ENCODE data around the gene SLC5A12.

GRCh38 chr11:26767060-26767459, 45.2 kb upstream of the SLC5A12 start:
- TF ChIP-seq CTCF (IDR thresholded peaks at IDR 0.05; ENCODE audit: low read depth, low read length) (no peak), EZH2phosphoT487 (IDR thresholded peaks at IDR 0.05; ENCODE audit: low read depth) (no peak)

All from OCI-LY3 (cell line).